ENCODE data around the gene COL4A4.

DNA sequence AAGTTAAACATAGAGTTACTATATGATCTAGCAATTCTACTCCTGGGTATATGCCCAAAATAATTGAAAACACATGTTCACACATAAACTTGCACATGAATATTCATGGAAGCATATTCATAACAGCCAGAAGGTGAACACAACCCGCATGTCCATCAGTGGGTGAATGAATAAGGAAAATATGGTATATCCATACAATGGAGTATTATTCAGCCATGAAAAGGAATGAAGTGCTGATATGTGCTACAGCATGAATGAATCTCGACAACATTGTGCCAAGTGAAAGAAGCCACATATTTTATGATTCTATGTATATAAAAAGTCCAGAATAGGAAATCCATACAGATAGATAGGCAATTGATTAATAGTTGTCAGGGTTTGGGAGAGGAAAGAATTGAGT is 15.9 kb downstream of the COL4A4 start:
- TF ChIP-seq POLR2A (IDR thresholded peaks at IDR 0.05; ENCODE audit: low read depth) (no peak), CTCF (IDR thresholded peaks at IDR 0.05) (no peak)

All from esophagus muscularis mucosa (tissue), 3 donors.